Omental fat pad (tissue), 4 donors: ENCODE data around the gene TEX10. TPM values are rescaled to one million over a fixed set of nuclear protein-coding genes. Genes with fewer than 3 reads are reported as not detected.
A peak's percentile ranks its signal among the peaks of the same experiment; 100 is the strongest.
"Not testable (repeated sequence)": the region's sequence is repeated elsewhere in the genome, so short reads cannot be mapped to it uniquely, and the experiment has no call there.

Experiments
- ATAC-seq: fragments of 150-250 bp; one replicate; pipeline ENCODE4 v1.9.1; 2016; ENCODE audit warnings: mild to moderate bottlenecking, moderate library complexity; ENCODE audit not compliant: low FRiP score
- DNase-seq: peaks from one replicate; pipeline ENCODE4 v3.0.0-alpha.2; 2019; ENCODE audit warnings: low spot score
- total RNA-seq, 4 donors: library from RNA; depleted of rRNA; stranded (reverse); fragments of >200 nt; gene quantifications; one replicate each; pipeline ENCODE4 v1.1.0, GENCODE V29; 2016
- TF ChIP-seq, protein P1 (sequence below), 3 donors: fragments of 450-650 bp; IDR thresholded peaks; one replicate each; pipeline ENCODE4 v1.5.1; 2016 to 2017; ENCODE audit warnings: antibody characterized with exemption in 3 of 3, mild to moderate bottlenecking in 3 of 3, moderate library complexity in 2 of 3

The TEX10 gene
- total RNA-seq = 10 to 100 TPM; 15.8 to 51.0 (median 29.9) TPM

- ATAC-seq (peak; percentile 96), DNase-seq (peak; percentile 79)
- TF ChIP-seq, protein P1, sequence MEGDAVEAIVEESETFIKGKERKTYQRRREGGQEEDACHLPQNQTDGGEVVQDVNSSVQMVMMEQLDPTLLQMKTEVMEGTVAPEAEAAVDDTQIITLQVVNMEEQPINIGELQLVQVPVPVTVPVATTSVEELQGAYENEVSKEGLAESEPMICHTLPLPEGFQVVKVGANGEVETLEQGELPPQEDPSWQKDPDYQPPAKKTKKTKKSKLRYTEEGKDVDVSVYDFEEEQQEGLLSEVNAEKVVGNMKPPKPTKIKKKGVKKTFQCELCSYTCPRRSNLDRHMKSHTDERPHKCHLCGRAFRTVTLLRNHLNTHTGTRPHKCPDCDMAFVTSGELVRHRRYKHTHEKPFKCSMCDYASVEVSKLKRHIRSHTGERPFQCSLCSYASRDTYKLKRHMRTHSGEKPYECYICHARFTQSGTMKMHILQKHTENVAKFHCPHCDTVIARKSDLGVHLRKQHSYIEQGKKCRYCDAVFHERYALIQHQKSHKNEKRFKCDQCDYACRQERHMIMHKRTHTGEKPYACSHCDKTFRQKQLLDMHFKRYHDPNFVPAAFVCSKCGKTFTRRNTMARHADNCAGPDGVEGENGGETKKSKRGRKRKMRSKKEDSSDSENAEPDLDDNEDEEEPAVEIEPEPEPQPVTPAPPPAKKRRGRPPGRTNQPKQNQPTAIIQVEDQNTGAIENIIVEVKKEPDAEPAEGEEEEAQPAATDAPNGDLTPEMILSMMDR (IDR thresholded peaks at IDR 0.05) = no peak
These were observed at the start of gene TEX10 for GRCh38 chr9:100352727-100353505. Gene TEX10, minus strand, starts transcription at chr9:100352942. Its CDS starts 3,579 bp downstream, at chr9:100349363.

- ATAC-seq (no peak), DNase-seq (no peak)
- TF ChIP-seq, protein P1 (IDR thresholded peaks at IDR 0.05) = no peak
These were observed 48.3 kb upstream of the TEX10 start for GRCh38 chr9:100401042-100401441.

GRCh38 chr9:100397529-100398266 is 45.0 kb upstream of the TEX10 start:
- no peak for ATAC-seq
- TF ChIP-seq, protein P1 (IDR thresholded peaks at IDR 0.05) = no peak
- DNase-seq = no peak

GRCh38 chr9:100396769-100397168 is 44.0 kb upstream of the TEX10 start:
- DNase-seq = no peak
- ATAC-seq = no peak
- TF ChIP-seq, protein P1 (IDR thresholded peaks at IDR 0.05) = no peak

DNA sequence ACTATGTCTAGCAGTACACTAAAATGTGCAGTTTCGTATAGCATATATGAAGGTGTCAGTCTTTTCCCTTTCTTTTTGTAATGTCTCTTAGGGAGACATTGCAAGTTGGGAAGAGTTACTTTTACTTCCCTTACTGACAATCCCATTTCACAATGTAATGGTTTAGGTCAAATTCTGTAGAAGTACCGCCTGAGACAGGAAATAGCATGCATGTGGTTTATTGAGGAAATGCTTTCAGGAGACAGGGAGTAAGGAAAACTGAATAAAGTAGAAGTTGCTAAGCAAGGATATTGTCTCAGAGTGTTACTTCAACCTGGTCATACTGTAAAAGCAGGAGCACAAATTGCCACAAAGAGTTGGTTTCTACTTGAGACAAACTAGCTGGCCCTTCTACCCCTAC is 42.1 kb upstream of the TEX10 start:
- ATAC-seq (no peak), DNase-seq (no peak)
- TF ChIP-seq, protein P1 (IDR thresholded peaks at IDR 0.05) = no peak

GRCh38 chr9:100394032-100394695 is 41.4 kb upstream of the TEX10 start:
- TF ChIP-seq, protein P1 (IDR thresholded peaks at IDR 0.05) = no peak
- ATAC-seq (no peak), DNase-seq (no peak)

DNA sequence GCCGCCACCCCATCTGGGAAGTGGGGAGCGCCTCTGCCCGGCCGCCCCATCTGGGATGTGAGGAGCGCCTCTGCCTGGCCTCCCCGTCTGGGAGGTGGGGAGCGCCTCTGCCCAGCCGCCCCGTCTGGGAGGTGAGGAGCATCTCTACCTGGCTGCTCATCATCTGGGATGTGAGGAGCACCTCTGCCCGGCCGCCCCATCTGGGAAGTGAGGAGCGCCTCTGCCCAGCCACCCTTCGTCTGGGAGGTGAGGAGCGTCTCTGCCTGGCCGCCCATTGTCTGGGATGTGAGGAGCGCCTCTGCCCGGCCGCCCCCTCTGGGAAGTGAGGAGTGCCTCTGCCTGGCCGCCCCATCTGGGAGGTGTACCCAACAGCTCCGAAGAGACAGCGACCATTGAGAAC is 40.2 kb upstream of the TEX10 start:
- ATAC-seq, DNase-seq: not testable (repeated sequence)
